ENCODE measurements around the gene CPSF3. TPM values are rescaled to one million over a fixed set of nuclear protein-coding genes. Genes with fewer than 3 reads are reported as not detected.

The CPSF3 gene
- polyA plus RNA-seq, 1 experiment = 12.5 TPM

DNA sequence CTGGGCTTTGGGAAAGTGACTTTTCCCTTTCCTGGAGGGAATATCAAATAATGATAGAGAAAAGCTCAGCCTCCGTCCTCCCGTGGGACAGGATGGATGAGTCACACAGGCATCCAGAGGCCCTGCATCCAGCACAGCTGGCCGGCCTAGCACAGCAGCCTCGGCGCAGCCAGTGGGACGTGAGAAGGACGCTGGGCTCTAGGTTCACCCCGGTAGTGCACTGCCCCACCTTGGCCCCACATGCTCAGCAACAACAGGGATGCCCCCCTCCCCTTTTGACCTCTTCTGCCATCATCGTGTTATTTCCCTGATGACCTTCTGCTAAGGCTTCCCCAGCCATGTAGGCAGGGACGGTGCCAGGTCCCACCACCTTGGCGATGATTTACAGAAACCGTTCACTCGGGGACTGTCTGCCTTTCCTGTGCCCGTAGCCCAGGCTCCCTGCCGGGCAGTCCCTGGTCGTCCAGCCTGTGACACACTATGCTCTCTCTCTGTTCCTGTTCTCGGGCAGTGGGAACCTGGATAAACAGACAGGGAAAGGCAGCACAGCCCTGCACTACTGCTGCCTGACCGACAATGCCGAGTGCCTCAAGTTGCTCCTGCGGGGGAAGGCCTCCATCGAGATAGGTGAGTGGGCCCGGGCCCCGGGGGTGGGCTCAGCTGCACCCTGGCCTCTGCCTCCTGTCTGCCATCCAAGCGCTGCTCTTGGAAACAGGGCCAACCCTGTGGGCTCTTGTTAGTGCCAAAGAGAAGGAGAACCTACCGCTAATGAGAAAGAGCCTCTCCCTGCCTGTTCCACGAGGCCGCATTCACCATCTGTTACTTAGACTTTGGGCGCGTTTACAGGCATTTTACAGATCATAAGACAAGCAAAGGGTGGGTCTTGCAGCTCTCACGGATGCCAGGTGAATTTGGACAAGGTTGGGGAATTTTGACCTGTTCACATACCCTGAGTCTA is 44.7 kb upstream of the CPSF3 start:
- POLR2A ChIA-PET = interaction anchor here (0.5 kb wide), 1 partner anchor 637 kb away, joined by 8 read pairs; no protein-coding TSS in a partner anchor
- Histone ChIP-seq H3K4me3 (ENCODE audit: low read depth, low read length) (no peak overlapping the region), H3K36me3 (ENCODE audit: control insufficient read depth, insufficient read depth, low read length) (peaks cover 14% of the 10 kb centered on the region), H3K27me3 (ENCODE audit: control insufficient read depth, insufficient read depth, low read length) (no peaks in the 10 kb centered on the region)
- CTCF ChIA-PET = interaction anchor here (0.8 kb wide), 1 partner anchor 7 kb away, joined by 3 read pairs; no protein-coding TSS in a partner anchor
- TF ChIP-seq CTCF (IDR thresholded peaks at IDR 0.05; ENCODE audit: insufficient read depth, low read depth, low read length) = no peak
- no peak for DNase-seq (ENCODE audit: low read depth)

- no peak for TF ChIP-seq CTCF (IDR thresholded peaks at IDR 0.05; ENCODE audit: insufficient read depth, low read depth, low read length)
- H3K4me3 ChIP-seq (ENCODE audit: low read depth, low read length) = no peak overlapping the region
- peaks cover 12% of the 10 kb centered on the region for H3K36me3 ChIP-seq (ENCODE audit: control insufficient read depth, insufficient read depth, low read length)
- no peak for DNase-seq (ENCODE audit: low read depth)
- H3K27me3 ChIP-seq (ENCODE audit: control insufficient read depth, insufficient read depth, low read length) = no peaks in the 10 kb centered on the region
- CTCF ChIA-PET = interaction anchor here (0.8 kb wide), 1 partner anchor 8 kb away, joined by 3 read pairs; no protein-coding TSS in a partner anchor
- POLR2A ChIA-PET = no interaction called here
Measured at GRCh38 chr2:9379391-9379755, 44.1 kb upstream of the CPSF3 start.

DNA sequence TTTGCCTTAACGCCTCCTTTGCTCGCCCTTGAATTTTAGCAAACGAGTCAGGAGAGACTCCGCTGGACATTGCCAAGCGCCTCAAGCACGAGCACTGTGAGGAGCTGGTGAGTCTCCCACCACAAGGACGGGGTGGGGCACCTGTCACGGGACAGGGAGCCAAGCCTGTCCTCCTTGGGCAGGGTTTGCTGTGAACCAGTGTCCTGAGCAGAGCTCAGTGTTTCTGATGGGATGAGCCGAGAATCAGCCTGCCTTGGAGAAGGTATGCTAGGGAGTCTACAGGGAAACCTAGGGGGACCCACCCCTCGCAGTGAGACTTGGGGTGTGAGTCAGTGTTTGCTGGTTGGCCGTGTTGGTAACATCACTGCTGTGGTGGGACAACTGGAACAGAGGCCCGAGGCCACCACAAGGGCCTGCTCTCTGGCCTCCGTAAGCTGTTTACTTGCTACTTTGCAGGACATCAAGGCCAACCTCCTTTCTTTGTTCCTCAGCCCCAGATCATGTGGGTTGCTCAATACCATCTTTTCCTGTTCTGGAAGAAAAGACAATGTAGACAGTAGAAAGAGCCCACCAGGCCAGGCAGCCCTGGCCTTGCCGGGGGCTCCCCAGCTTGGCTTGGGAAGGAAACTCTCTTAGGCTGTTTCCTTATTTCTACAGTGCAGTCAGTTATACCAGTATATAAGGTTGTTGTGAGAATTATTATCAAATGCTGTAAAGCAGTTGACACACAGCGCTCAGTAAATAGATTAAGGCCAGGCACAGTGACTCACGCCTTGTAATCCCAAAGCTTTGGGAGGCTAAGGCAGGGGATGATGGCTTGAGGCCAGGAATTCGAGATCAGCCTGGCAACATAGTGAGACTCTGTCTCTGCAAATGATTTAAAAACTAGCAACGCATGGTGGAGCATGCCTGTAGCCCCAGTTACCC is 42.5 kb upstream of the CPSF3 start:
- DNase-seq (ENCODE audit: low read depth) = peak; percentile 72
- ChIA-PET CTCF (interaction anchor here (1.0 to 2.8 kb wide), 5 partner anchors 10 to 239 kb away, joined by 3 to 11 read pairs (median 4); partner anchors contain the start of gene ASAP2), POLR2A (no interaction called here)
- H3K27me3 ChIP-seq (ENCODE audit: control insufficient read depth, insufficient read depth, low read length) = no peaks in the 10 kb centered on the region
- TF ChIP-seq CTCF (IDR thresholded peaks at IDR 0.05; ENCODE audit: insufficient read depth, low read depth, low read length) = no peak
- H3K4me3 ChIP-seq (ENCODE audit: low read depth, low read length) = no peak overlapping the region
- peaks cover 7% of the 10 kb centered on the region for H3K36me3 ChIP-seq (ENCODE audit: control insufficient read depth, insufficient read depth, low read length)

- Histone ChIP-seq H3K36me3 (ENCODE audit: control insufficient read depth, insufficient read depth, low read length) (peaks cover 4% of the 10 kb centered on the region; the same call in 1 of the 2 replicates), H3K27me3 (ENCODE audit: control insufficient read depth, insufficient read depth, low read length) (no peaks in the 10 kb centered on the region), H3K4me3 (ENCODE audit: low read depth, low read length) (no peak overlapping the region)
- ChIA-PET CTCF (interaction anchor here (1.0 to 2.8 kb wide), 3 partner anchors 15 to 241 kb away, joined by 3 to 11 read pairs (median 3); no protein-coding TSS in a partner anchor), POLR2A (interaction anchor here (1.0 kb wide), 1 partner anchor 701 kb away, joined by 3 read pairs; the partner anchor contains the start of gene ID2)
- TF ChIP-seq CTCF (IDR thresholded peaks at IDR 0.05; ENCODE audit: insufficient read depth, low read depth, low read length) = no peak
- DNase-seq (ENCODE audit: low read depth) = no peak
Measured at GRCh38 chr2:9382604-9383235, 40.7 kb upstream of the CPSF3 start.
